Stimulated activated CD8-positive, alpha-beta memory T cell treated with anti-CD3 and anti-CD28 coated beads, Interleukin-15, amount 100 ng/mL, for 1 hour (primary cell): ENCODE measurements around the gene BTG1.
"Not testable (repeated sequence)": the region's sequence is repeated elsewhere in the genome, so short reads cannot be mapped to it uniquely, and the experiment has no call there.

Experiments used
- DNase-seq: peaks from one replicate; pipeline ENCODE4 v3.0.0-alpha.2; 2020; ENCODE audit warnings: low read depth

BTG1 gene

DNA sequence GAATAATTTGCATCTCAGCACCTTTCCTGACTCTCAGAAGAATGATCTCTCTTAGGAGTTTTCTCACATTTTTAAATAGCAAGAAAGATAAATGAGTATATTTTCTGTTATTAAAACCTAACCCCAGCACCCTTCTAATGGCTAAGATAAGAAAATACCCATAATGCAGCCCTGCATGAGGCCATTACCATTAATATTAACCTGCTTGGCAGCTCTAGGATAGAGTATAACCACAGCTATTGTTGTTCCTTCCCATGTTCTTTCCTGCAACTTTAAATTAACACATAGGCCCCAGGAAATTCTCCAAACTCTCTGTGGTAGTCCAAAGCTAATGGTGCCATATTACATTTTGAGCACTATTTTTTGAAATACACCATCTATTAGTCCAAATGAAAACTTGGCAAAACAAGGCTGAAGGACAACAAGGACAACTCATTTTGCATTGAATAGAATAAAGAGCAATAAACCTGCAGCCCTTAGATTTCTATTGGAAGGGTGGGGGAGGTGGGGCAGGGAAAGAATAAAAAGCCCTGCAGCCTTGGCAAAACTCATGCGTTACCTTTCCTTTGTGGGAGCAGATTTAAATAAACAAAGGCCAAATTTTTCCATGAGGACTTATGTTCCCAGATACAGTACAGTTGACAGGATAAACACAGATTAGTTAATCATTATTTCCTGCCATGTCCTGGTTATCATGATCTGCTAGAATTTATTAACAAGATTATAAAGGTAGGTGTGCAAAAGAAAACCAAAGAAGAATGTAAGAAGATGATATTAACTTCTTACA lies 46.9 kb downstream of the BTG1 start:
- DNase-seq, result no peak

DNA sequence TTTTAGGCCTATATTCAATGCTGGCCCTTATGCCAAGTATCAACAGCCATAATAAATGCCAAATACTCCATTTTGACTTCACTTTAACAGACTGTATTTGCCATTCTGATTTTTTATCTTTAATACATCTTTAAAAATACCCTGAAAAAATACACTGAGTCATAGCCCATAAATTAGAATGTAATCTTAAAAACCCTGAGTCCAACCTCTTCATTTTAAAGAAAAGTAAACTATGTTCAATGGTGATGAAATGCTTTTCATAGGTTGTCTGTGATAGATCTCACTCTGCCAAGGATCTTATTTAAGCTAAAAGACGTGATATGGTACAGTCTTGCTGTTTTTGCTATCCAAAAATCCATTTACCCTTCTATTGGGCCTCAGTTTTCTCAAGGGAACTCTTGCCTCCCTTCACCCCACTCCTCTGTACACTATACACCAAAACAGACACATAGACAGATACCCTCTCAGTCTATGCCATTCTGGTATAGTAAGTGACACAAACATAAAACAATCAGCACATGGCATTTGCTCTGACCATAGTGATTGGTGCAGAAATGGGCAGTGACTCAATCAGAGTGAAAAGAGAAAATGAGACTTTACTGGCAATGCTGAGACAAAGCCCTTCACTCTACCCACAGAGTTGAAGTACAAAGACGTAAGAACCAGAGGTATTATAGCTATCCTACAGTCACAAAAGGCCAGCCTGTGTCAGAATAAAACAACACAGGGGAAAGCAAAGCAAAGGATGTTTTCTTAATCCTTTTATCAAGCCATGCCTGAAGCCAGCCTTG lies 49.1 kb downstream of the BTG1 start:
- DNase-seq, result no peak

DNA sequence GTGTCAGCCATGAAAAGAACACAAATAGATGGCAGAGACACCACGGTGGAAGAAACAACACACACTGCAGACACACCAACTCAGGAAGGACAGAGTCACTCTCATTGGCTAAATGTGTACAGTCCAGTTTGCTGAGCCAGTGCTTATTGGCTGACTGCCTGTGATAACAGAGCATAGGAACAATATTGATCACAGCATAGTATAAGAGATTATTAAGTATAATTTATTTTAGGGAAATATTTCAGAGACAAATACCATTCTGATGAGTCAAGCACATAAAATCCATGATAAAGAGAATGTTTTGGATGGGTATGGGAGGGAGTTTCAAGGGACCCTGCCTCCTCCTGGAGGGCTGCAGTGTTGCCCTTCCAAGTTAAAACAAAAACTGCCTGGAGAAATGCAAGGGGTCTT lies 50.9 kb downstream of the BTG1 start:
- DNase-seq, result no peak

DNA sequence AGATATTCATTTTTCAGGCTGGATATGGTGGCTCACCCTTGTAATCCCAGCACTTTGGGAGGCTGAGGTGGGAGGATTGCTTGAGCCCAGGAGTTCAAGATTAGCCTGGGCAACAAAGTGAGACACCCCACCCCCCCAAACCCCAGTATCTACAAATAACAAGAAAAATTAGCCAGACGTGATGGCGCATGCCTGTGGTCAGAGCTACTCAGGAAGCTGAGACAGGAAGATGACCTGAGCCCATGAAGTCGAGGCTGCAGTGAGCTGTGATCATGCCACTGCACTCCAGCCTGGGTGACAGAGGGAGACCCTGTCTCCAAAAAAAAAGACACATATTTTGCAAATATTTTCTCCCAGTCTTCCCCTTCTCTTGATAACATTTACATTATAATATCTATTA lies 51.3 kb downstream of the BTG1 start:
- DNase-seq, result not testable (repeated sequence)
